Endothelial cell of umbilical vein (primary cell): Measurements from ENCODE around the gene SMARCC1. TPM values are rescaled to one million over a fixed set of nuclear protein-coding genes. Genes with fewer than 3 reads are reported as not detected.

Experiments used
- BruUV-seq: library from RNA; stranded (reverse); fragments of 400-500 nt; replicated peaks from 2 replicates; lab custom pipeline; 2021; lab: Mats Ljungman, UMichigan
- CTCF ChIA-PET: fragments of 300-600, 350-600 bp; sonication (Branson Sonifier 250); formaldehyde crosslinking; loops from one replicate; lab custom pipeline; 2021; ENCODE audit warnings: antibody characterized with exemption, inconsistent platforms; lab: Charles Lee
- POLR2A ChIA-PET: fragments of 300-600, 350-600 bp; sonication (Branson Sonifier 250); formaldehyde crosslinking; loops from one replicate; lab custom pipeline; 2021; ENCODE audit warnings: antibody characterized with exemption, inconsistent platforms; lab: Charles Lee
- DNase-seq: peaks from one replicate; pipeline ENCODE4 v3.0.0-alpha.2; 2011; ENCODE audit warnings: low read depth, low spot score
- FAIRE-seq: peaks from 2 replicates; lab custom pipeline; 2011; peaks lifted over from hg19 to GRCh38; lab: Jason Lieb, UNC
- H2AFZ ChIP-seq: 2 replicates; pipeline ENCODE4 v1.6.0; 2012; ENCODE audit warnings: low read depth, low read length, control low read depth, inconsistent platforms
- H3K27ac ChIP-seq: 2 replicates; pipeline ENCODE4 v1.5.1; 2011; ENCODE audit warnings: low read depth, mild to moderate bottlenecking, control low read depth, low read length, moderate library complexity; ENCODE audit not compliant: insufficient read depth
- H3K27me3 ChIP-seq, 2 experiments: 2 replicates each; pipeline versions ENCODE4 v1.6.0 to v1.6.1; 2011; ENCODE audit warnings: low read length in 2 of 2, mixed read lengths in 1 of 2; ENCODE audit not compliant: control insufficient read depth in 2 of 2, insufficient read depth in 2 of 2
- H3K36me3 ChIP-seq, 2 experiments: 2 replicates in 1 of 2; 3 replicates in 1 of 2; pipeline ENCODE4 v1.5.1; 2011; ENCODE audit warnings: low read length in 2 of 2, mild to moderate bottlenecking in 1 of 2, moderate library complexity in 1 of 2; ENCODE audit not compliant: control insufficient read depth in 2 of 2, insufficient read depth in 2 of 2; ENCODE audit errors: extremely low read depth in 1 of 2
- H3K4me1 ChIP-seq: 3 replicates; pipeline ENCODE4 v1.5.1; 2011; ENCODE audit warnings: mild to moderate bottlenecking, low read length; ENCODE audit not compliant: control insufficient read depth, insufficient read depth; ENCODE audit errors: extremely low read depth
- H3K4me2 ChIP-seq: 2 replicates; pipeline ENCODE4 v1.6.1; 2011; ENCODE audit warnings: low read length, control low read depth, mixed read lengths; ENCODE audit not compliant: insufficient read depth
- H3K4me3 ChIP-seq, 3 experiments: fragments of 200-600 bp in 1 of 3; sonication (generic), shearing (Covaris generic) in 1 of 3; replicated peaks in 1 of 3; 2 replicates each; pipeline ENCODE4 v1.5.1; 2011 to 2016; ENCODE audit warnings: control low read depth in 3 of 3, low read length in 3 of 3, mild to moderate bottlenecking in 2 of 3, inconsistent platforms in 1 of 3, low read depth in 1 of 3, moderate library complexity in 1 of 3; ENCODE audit not compliant: insufficient read depth in 1 of 3
- H3K79me2 ChIP-seq: 2 replicates; pipeline ENCODE4 v1.6.0; 2012; ENCODE audit warnings: low read length, inconsistent platforms; ENCODE audit not compliant: control insufficient read depth, insufficient read depth
- H3K9ac ChIP-seq: replicated peaks from 2 replicates; pipeline ENCODE3; 2011; ENCODE audit warnings: low read length, control low read depth; ENCODE audit not compliant: insufficient read depth; ENCODE audit errors: extremely low read depth
- H3K9me1 ChIP-seq: replicated peaks from 3 replicates; pipeline ENCODE4 v1.6.0; 2011; ENCODE audit warnings: mild to moderate bottlenecking, low read length; ENCODE audit not compliant: control insufficient read depth, insufficient read depth; ENCODE audit errors: extremely low read depth
- H3K9me3 ChIP-seq: replicated peaks from 2 replicates; pipeline ENCODE4 v1.5.1; 2012; ENCODE audit warnings: low read length, inconsistent platforms; ENCODE audit not compliant: control insufficient read depth, insufficient read depth
- H4K20me1 ChIP-seq: replicated peaks from 2 replicates; pipeline ENCODE3; 2011; ENCODE audit warnings: mild to moderate bottlenecking, low read length; ENCODE audit not compliant: control insufficient read depth, insufficient read depth; ENCODE audit errors: extremely low read depth
- EZH2 ChIP-seq: IDR thresholded peaks from 2 replicates; pipeline ENCODE4 v1.6.1; 2012; ENCODE audit warnings: borderline replicate concordance, low read depth, mild to moderate bottlenecking, moderate library complexity, low read length, inconsistent platforms; ENCODE audit not compliant: severe bottlenecking
- FOS ChIP-seq: IDR thresholded peaks from 2 replicates; pipeline ENCODE4 v1.6.1; 2011; ENCODE audit warnings: mild to moderate bottlenecking, low read length, moderate library complexity, borderline replicate concordance; ENCODE audit not compliant: insufficient read depth
- GATA2 ChIP-seq: IDR thresholded peaks from 2 replicates; pipeline ENCODE4 v1.7.0; 2011; ENCODE audit warnings: low read depth, mild to moderate bottlenecking, moderate library complexity, mixed read lengths, low read length; ENCODE audit not compliant: insufficient read length, insufficient read depth
- JUN ChIP-seq: IDR thresholded peaks from 2 replicates; pipeline ENCODE4 v1.6.1; 2011; ENCODE audit warnings: borderline replicate concordance, low read depth; ENCODE audit not compliant: insufficient read length, insufficient read depth
- MYC ChIP-seq: IDR thresholded peaks from one replicate; pipeline ENCODE4 v1.6.1; 2011; ENCODE audit warnings: mild to moderate bottlenecking, low read depth, low read length
- POLR2A ChIP-seq: IDR thresholded peaks from 2 replicates; pipeline ENCODE4 v1.6.1; 2012; ENCODE audit warnings: low read depth, mild to moderate bottlenecking, control low read depth, low read length
- POLR2AphosphoS5 ChIP-seq: IDR thresholded peaks from 2 replicates; pipeline ENCODE4 v1.6.1; 2012; ENCODE audit warnings: low read depth, mild to moderate bottlenecking, control low read depth, low read length, moderate library complexity; ENCODE audit not compliant: insufficient read depth
- dilution Hi-C: fragments of 300-500 bp; cut with MboI; formaldehyde crosslinking; loops from one replicate; pipeline ENCODE4 v1.15.0; 2019; ENCODE audit warnings: low sequenced_read_pairs; ENCODE audit not compliant: extremely low pct_ligation_motif_present
- intact Hi-C: fragments of 100-400 bp; cut with micrococcal nuclease; formaldehyde crosslinking; loops from one replicate; pipeline ENCODE4 v1.10.0; 2022
- polyA plus RNA-seq, 4 experiments: library from polyadenylated mRNA; depleted of rRNA in 3 of 4; stranded (reverse) in 3 of 4; unstranded in 1 of 4; fragments of >200 nt; gene quantifications; 2 replicates each; pipeline versions ENCODE4 v1.2.1 to v1.2.3, GENCODE V29; 2011 to 2012; ENCODE audit warnings: missing spikeins in 1 of 4
- total RNA-seq: library from RNA; stranded (reverse); gene quantifications from 2 replicates; pipeline ENCODE4 v1.2.3, GENCODE V29; 2021
- TF ChIP-seq, protein P1 (sequence below), 2 donors: IDR thresholded peaks; 1 replicate in 1 of 2; 2 replicates in 1 of 2; pipeline ENCODE4 v1.5.1; 2011; ENCODE audit warnings: low read length in 2 of 2, mild to moderate bottlenecking in 2 of 2, moderate library complexity in 2 of 2, control low read depth in 1 of 2, inconsistent platforms in 1 of 2, low read depth in 1 of 2; ENCODE audit not compliant: insufficient read depth in 1 of 2; ENCODE audit errors: extremely low read depth in 1 of 2
- TF ChIP-seq, protein P2 (sequence below): IDR thresholded peaks from 2 replicates; pipeline ENCODE4 v1.6.1; 2011; ENCODE audit not compliant: insufficient read depth, insufficient read length

Gene SMARCC1
- total and polyA plus RNA-seq, 2 donors (not counting 3 experiments of a cell fraction or from before 2014, with no cell fraction given) = 23.0 to 138 TPM

DNA sequence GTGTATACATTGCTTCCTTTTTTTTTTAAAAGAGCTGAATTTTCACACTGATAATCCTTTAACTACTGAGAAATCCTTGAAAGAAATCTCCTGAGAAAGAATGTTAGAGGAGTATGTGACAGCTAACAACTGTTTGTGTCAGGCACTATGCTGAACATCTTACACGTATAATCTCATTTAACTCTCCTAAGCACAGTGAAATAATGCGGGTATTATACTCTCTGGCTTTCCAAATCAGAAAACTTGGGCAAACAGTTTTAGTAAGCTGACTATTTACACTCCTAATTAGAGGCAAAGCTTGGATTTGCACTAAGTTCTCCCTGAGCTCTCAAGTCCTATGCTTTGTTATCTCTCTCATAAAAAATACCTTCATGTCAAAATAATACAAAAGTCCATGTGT, 69.3 kb downstream of the SMARCC1 start:
- TF ChIP-seq GATA2 (no peak), MYC (no peak), FOS (no peak), JUN (no peak), EZH2 (no peak), POLR2AphosphoS5 (no peak), POLR2A (no peak)
- TF ChIP-seq, protein P1, sequence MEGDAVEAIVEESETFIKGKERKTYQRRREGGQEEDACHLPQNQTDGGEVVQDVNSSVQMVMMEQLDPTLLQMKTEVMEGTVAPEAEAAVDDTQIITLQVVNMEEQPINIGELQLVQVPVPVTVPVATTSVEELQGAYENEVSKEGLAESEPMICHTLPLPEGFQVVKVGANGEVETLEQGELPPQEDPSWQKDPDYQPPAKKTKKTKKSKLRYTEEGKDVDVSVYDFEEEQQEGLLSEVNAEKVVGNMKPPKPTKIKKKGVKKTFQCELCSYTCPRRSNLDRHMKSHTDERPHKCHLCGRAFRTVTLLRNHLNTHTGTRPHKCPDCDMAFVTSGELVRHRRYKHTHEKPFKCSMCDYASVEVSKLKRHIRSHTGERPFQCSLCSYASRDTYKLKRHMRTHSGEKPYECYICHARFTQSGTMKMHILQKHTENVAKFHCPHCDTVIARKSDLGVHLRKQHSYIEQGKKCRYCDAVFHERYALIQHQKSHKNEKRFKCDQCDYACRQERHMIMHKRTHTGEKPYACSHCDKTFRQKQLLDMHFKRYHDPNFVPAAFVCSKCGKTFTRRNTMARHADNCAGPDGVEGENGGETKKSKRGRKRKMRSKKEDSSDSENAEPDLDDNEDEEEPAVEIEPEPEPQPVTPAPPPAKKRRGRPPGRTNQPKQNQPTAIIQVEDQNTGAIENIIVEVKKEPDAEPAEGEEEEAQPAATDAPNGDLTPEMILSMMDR (IDR thresholded peaks at IDR 0.05; ENCODE audit: extremely low read depth in 1 of 2, insufficient read depth in 1 of 2, low read depth in 1 of 2, low read length in 2 of 2) = no peak
- TF ChIP-seq, protein P2, sequence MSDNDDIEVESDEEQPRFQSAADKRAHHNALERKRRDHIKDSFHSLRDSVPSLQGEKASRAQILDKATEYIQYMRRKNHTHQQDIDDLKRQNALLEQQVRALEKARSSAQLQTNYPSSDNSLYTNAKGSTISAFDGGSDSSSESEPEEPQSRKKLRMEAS = no peak
- H3K27ac ChIP-seq = no peak overlapping the region
- no TSS peak for BruUV-seq
- H3K9me1 ChIP-seq = no peaks in the 10 kb centered on the region
- no peak for DNase-seq
- peaks cover 16% of the 10 kb centered on the region for H3K79me2 ChIP-seq
- no peak overlapping the region for H3K9ac ChIP-seq
- FAIRE-seq = no peak
- no peak overlapping the region for H2AFZ ChIP-seq
- peaks cover 15 to 22% of the 10 kb centered on the region in 2 experiments for H3K36me3 ChIP-seq
- ChIA-PET POLR2A (no interaction called here), CTCF (interaction anchor here (1.2 to 2.5 kb wide), 2 partner anchors 11 to 27 kb away, joined by 3 to 5 read pairs; no protein-coding TSS in a partner anchor)
- H3K4me1 ChIP-seq = peaks cover 12% of the 10 kb centered on the region
- H3K27me3 ChIP-seq = no peaks in the 10 kb centered on the region
- intact Hi-C loops (no loop called here), dilution Hi-C loops (no loop called here)
- H4K20me1 ChIP-seq = no peaks in the 10 kb centered on the region
- H3K4me2 ChIP-seq = no peak overlapping the region
- no peak overlapping the region for H3K4me3 ChIP-seq
- no peaks in the 10 kb centered on the region for H3K9me3 ChIP-seq
